ENCODE measurements around the gene TRAIP. TPM values are rescaled to one million over a fixed set of nuclear protein-coding genes. Genes with fewer than 3 reads are reported as not detected.
"Not testable (repeated sequence)": the region's sequence is repeated elsewhere in the genome, so short reads cannot be mapped to it uniquely, and the experiment has no call there.

The TRAIP gene
- polyA plus RNA-seq, 1 donor = 7.4 TPM

GRCh38 chr3:49791571-49791970 lies 64.8 kb downstream of the TRAIP start:
- Histone ChIP-seq H3K27me3 (ENCODE audit: control insufficient read depth, insufficient read depth, low read length) (peaks cover 2% of the 10 kb centered on the region), H3K4me3 (ENCODE audit: low read length) (no peak overlapping the region), H3K36me3 (ENCODE audit: control insufficient read depth, insufficient read depth, low read length) (no peaks in the 10 kb centered on the region), H3K9me3 (ENCODE audit: control insufficient read depth, low read depth, low read length) (peaks cover 3% of the 10 kb centered on the region), H3K27ac (ENCODE audit: low read length) (no peak overlapping the region), H3K4me1 (ENCODE audit: control insufficient read depth, insufficient read depth, low read length) (peaks cover 7% of the 10 kb centered on the region)
- no peak for DNase-seq
- WGBS (ENCODE audit: insufficient coverage, low lambda C conversion rate) = no CpG with 5 or more reads among the region's 4 CpGs

- no peak overlapping the region for H3K4me3 ChIP-seq (ENCODE audit: low read length)
- no CpG with 5 or more reads among the region's 9 CpGs for WGBS (ENCODE audit: insufficient coverage, low lambda C conversion rate)
- H3K36me3 ChIP-seq (ENCODE audit: control insufficient read depth, insufficient read depth, low read length) = no peaks in the 10 kb centered on the region
- peaks cover 2% of the 10 kb centered on the region for H3K27me3 ChIP-seq (ENCODE audit: control insufficient read depth, insufficient read depth, low read length)
- H3K9me3 ChIP-seq (ENCODE audit: control insufficient read depth, low read depth, low read length) = peaks cover 3% of the 10 kb centered on the region
- H3K27ac ChIP-seq (ENCODE audit: low read length) = no peak overlapping the region
- peaks cover 7% of the 10 kb centered on the region for H3K4me1 ChIP-seq (ENCODE audit: control insufficient read depth, insufficient read depth, low read length)
- DNase-seq = no peak
These were observed 65.5 kb downstream of the TRAIP start for GRCh38 chr3:49790626-49791411.

GRCh38 chr3:49788056-49788455 lies 68.3 kb downstream of the TRAIP start:
- Histone ChIP-seq H3K27ac (ENCODE audit: low read length) (no peak overlapping the region), H3K4me1 (ENCODE audit: control insufficient read depth, insufficient read depth, low read length) (peaks cover 13% of the 10 kb centered on the region), H3K9me3 (ENCODE audit: control insufficient read depth, low read depth, low read length) (peaks cover 3% of the 10 kb centered on the region), H3K27me3 (ENCODE audit: control insufficient read depth, insufficient read depth, low read length) (peaks cover 2% of the 10 kb centered on the region), H3K36me3 (ENCODE audit: control insufficient read depth, insufficient read depth, low read length) (peaks cover 5% of the 10 kb centered on the region), H3K4me3 (ENCODE audit: low read length) (no peak overlapping the region)
- WGBS (ENCODE audit: insufficient coverage, low lambda C conversion rate) = no CpG with 5 or more reads among the region's 2 CpGs
- DNase-seq = no peak

- no peak overlapping the region for H3K27ac ChIP-seq (ENCODE audit: low read length)
- WGBS (ENCODE audit: insufficient coverage, low lambda C conversion rate) = no CpG with 5 or more reads among the region's 5 CpGs
These were observed 68.8 kb downstream of the TRAIP start for GRCh38 chr3:49787536-49787935.

GRCh38 chr3:49787182-49787464 lies 69.2 kb downstream of the TRAIP start:
- H3K27ac ChIP-seq (ENCODE audit: low read length) = peak overlapping the region; percentile 65

More at GRCh38 chr3:49787536-49787935, 68.8 kb downstream of the TRAIP start:
- H3K27me3 ChIP-seq (ENCODE audit: control insufficient read depth, insufficient read depth, low read length) = peaks cover 2% of the 10 kb centered on the region
- DNase-seq = no peak
- H3K4me3 ChIP-seq (ENCODE audit: low read length) = no peak overlapping the region
- H3K4me1 ChIP-seq (ENCODE audit: control insufficient read depth, insufficient read depth, low read length) = peaks cover 13% of the 10 kb centered on the region
- peaks cover 5% of the 10 kb centered on the region for H3K36me3 ChIP-seq (ENCODE audit: control insufficient read depth, insufficient read depth, low read length)
- H3K9me3 ChIP-seq (ENCODE audit: control insufficient read depth, low read depth, low read length) = peaks cover 3% of the 10 kb centered on the region

GRCh38 chr3:49786357-49787181 lies 69.8 kb downstream of the TRAIP start, which contains the start of gene IP6K1:
Gene IP6K1 (minus strand): TSS chr3:49786542. CDS start chr3:49748040, 38,502 bp downstream.
- Histone ChIP-seq H3K27ac (ENCODE audit: low read length) (peak within 1 kb of the TSS; percentile 88), H3K36me3 (ENCODE audit: control insufficient read depth, insufficient read depth, low read length) (peaks cover 12% of the 10 kb centered on the region), H3K9me3 (ENCODE audit: control insufficient read depth, low read depth, low read length) (peaks cover 3% of the 10 kb centered on the region), H3K4me3 (ENCODE audit: low read length) (peak within 1 kb of the TSS; percentile 84), H3K27me3 (ENCODE audit: control insufficient read depth, insufficient read depth, low read length) (peaks cover 2% of the 10 kb centered on the region), H3K4me1 (ENCODE audit: control insufficient read depth, insufficient read depth, low read length) (peaks cover 13% of the 10 kb centered on the region)
- peak; percentile 100 for DNase-seq
- no CpG with 5 or more reads among the region's 55 CpGs for WGBS (ENCODE audit: insufficient coverage, low lambda C conversion rate)

More at GRCh38 chr3:49787182-49787464, 69.2 kb downstream of the TRAIP start:
- Histone ChIP-seq H3K4me3 (ENCODE audit: low read length) (peak overlapping the region; percentile 84), H3K27me3 (ENCODE audit: control insufficient read depth, insufficient read depth, low read length) (peaks cover 2% of the 10 kb centered on the region), H3K4me1 (ENCODE audit: control insufficient read depth, insufficient read depth, low read length) (peaks cover 13% of the 10 kb centered on the region), H3K9me3 (ENCODE audit: control insufficient read depth, low read depth, low read length) (peaks cover 3% of the 10 kb centered on the region), H3K36me3 (ENCODE audit: control insufficient read depth, insufficient read depth, low read length) (peaks cover 9% of the 10 kb centered on the region)
- DNase-seq = no peak
- WGBS (ENCODE audit: insufficient coverage, low lambda C conversion rate) = no CpG with 5 or more reads among the region's 3 CpGs

GRCh38 chr3:49785565-49786356 lies 70.6 kb downstream of the TRAIP start:
- Histone ChIP-seq H3K27me3 (ENCODE audit: control insufficient read depth, insufficient read depth, low read length) (no peaks in the 10 kb centered on the region), H3K36me3 (ENCODE audit: control insufficient read depth, insufficient read depth, low read length) (peaks cover 15% of the 10 kb centered on the region), H3K4me1 (ENCODE audit: control insufficient read depth, insufficient read depth, low read length) (peaks cover 13% of the 10 kb centered on the region), H3K9me3 (ENCODE audit: control insufficient read depth, low read depth, low read length) (peaks cover 3% of the 10 kb centered on the region), H3K4me3 (ENCODE audit: low read length) (peak overlapping the region; percentile 84), H3K27ac (ENCODE audit: low read length) (peak overlapping the region; percentile 88)
- no peak for DNase-seq
- 41% methylated on average over 3 of the region's 50 CpGs for WGBS (ENCODE audit: insufficient coverage, low lambda C conversion rate)

GRCh38 chr3:49782277-49782676 lies 74.1 kb downstream of the TRAIP start:
- H3K27ac ChIP-seq (ENCODE audit: low read length); DNase-seq; H3K27me3 ChIP-seq (ENCODE audit: control insufficient read depth, insufficient read depth, low read length); H3K9me3 ChIP-seq (ENCODE audit: control insufficient read depth, low read depth, low read length); H3K4me3 ChIP-seq (ENCODE audit: low read length): not testable (repeated sequence)
- Histone ChIP-seq H3K4me1 (ENCODE audit: control insufficient read depth, insufficient read depth, low read length) (peaks cover 12% of the 10 kb centered on the region), H3K36me3 (ENCODE audit: control insufficient read depth, insufficient read depth, low read length) (peaks cover 17% of the 10 kb centered on the region)
- no CpG with 5 or more reads among the region's 9 CpGs for WGBS (ENCODE audit: insufficient coverage, low lambda C conversion rate)

GRCh38 chr3:49781415-49782199 lies 74.8 kb downstream of the TRAIP start:
- no peaks in the 10 kb centered on the region for H3K27me3 ChIP-seq (ENCODE audit: control insufficient read depth, insufficient read depth, low read length)
- no peak overlapping the region for H3K27ac ChIP-seq (ENCODE audit: low read length)
- H3K4me1 ChIP-seq (ENCODE audit: control insufficient read depth, insufficient read depth, low read length) = peaks cover 6% of the 10 kb centered on the region
- no peaks in the 10 kb centered on the region for H3K9me3 ChIP-seq (ENCODE audit: control insufficient read depth, low read depth, low read length)
- no CpG with 5 or more reads among the region's 5 CpGs for WGBS (ENCODE audit: insufficient coverage, low lambda C conversion rate)
- DNase-seq = no peak
- H3K36me3 ChIP-seq (ENCODE audit: control insufficient read depth, insufficient read depth, low read length) = peaks cover 21% of the 10 kb centered on the region
- H3K4me3 ChIP-seq (ENCODE audit: low read length) = no peak overlapping the region

Measured in large intestine (tissue), 3 donors.